Hematopoietic multipotent progenitor cell treated with erythropoietin and hydrocortisone succinate and interleukin-3 and kit ligand, for 4 days (in vitro differentiated cells): Measurements from ENCODE around the gene ZSCAN16.

Source experiments
- DNase-seq: peaks from one replicate; pipeline ENCODE4 v3.0.0-alpha.2; 2015

ZSCAN16 gene

GRCh38 chr6:28134716-28135115 lies 10.3 kb downstream of the ZSCAN16 start:
- DNase-seq: peak; percentile 42

GRCh38 chr6:28135393-28135792 lies 11.0 kb downstream of the ZSCAN16 start:
- DNase-seq: peak; percentile 40

GRCh38 chr6:28136585-28137504 lies 12.4 kb downstream of the ZSCAN16 start:
- DNase-seq: peak; percentile 98

GRCh38 chr6:28137505-28137981 lies 13.1 kb downstream of the ZSCAN16 start:
- peak; percentile 81 for DNase-seq

DNA sequence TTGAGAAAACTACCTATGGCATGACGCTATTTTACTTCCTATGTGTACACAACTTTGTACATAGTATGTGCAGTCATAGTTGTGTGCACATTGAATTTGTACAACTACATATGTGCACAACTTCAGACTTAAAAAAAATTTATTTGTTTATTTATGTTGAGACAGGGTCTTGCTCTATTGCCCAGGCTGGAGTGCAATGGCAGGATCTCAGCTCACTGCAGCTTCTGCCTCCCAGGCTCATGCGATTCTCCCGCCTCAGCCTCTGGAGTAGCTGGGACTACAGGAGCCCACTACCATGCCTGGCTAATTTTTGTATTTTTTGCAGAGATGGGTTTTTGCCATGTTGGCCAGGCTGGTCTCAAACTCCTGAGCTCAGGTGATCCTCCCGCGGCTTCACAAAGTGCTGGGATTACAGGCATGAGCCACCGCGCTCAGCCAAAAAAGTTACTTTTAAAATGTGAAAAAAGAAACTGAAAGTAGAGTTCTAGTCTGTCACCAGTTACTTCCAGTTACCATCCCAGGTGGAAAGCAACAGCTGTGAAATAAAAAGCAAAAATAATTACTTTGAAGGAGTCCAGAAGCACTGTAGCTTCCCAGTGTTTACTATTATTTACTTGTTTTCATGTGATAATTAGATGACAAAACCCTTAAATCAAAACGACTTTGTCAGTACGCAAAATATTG lies 15.6 kb downstream of the ZSCAN16 start:
- no peak for DNase-seq

DNA sequence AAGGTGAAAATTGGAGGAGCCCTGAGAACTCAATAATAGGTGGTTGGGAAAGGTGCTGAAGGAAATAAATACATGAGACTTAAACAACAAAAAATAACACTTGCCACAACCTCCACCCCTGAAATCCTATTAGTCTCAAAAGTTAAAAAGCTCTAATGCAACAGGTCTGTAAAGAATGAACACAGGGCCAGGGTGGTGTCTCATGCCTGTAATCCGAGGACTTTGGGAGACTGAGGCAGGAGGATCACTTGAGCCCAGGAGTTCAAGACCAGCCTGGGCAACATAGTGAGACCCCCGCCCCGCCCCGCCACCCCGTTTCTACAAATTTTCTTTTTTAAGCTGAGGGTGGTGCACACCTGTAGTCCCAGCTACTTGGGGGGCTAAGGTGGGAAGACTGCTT lies 16.2 kb downstream of the ZSCAN16 start:
- no peak for DNase-seq

- DNase-seq: peak; percentile 96
These were observed 17.3 kb downstream of the ZSCAN16 start, which contains the start of gene ZKSCAN8 for GRCh38 chr6:28141500-28142329. Gene ZKSCAN8 (plus strand): TSS chr6:28141883. CDS start chr6:28148408, 6,525 bp downstream.

GRCh38 chr6:28142446-28142845 lies 18.0 kb downstream of the ZSCAN16 start:
- DNase-seq: peak; percentile 35

DNA sequence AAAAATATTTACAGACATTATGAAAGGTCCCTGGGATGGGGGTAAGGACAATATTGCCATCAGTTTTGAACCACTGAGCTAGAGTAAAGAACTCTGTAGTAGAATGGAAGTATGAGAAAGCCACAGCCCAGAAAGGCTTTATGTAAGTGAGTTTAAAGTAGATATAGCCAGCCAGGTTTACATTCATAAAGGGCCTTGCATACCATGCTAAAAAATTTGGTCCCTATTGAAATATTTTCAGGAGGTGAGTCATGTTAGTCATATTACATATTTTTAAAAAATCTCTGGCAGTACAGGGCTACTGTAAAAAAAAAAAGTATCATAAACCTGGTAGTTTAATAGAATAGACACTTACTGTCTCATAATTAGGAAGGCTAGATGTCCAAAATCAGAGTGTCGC lies 20.8 kb downstream of the ZSCAN16 start:
- DNase-seq: no peak

DNA sequence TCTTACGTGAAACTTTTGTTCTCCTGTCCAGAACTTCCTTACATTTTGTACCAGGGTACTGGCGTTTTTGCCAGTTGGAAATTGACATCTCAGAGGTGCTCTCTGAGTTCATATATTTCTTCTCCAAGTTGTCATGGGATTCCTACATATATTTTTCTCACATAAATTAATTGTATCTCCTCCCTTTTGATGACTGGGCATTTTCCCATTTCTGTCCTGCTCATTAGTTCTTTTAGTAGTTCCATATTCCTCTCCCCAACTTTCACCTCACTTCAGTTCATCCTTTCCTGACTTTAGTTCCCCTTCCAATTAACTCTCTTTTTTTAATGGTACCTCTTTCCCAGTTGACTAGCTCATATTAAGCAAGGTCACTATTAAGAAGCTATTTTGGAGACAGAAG lies 28.1 kb downstream of the ZSCAN16 start:
- no peak for DNase-seq

DNA sequence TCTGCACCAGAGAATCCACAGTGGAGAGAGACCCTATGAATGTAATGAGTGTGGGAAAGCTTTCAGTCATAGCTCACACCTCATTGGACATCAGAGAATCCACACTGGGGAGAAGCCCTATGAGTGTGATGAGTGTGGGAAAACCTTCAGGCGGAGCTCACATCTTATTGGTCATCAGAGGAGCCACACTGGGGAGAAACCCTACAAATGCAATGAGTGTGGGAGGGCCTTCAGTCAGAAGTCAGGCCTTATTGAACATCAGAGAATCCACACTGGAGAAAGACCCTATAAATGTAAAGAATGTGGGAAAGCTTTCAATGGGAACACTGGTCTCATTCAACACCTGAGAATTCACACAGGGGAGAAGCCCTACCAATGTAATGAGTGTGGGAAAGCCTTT lies 29.1 kb downstream of the ZSCAN16 start:
- DNase-seq: no peak

DNA sequence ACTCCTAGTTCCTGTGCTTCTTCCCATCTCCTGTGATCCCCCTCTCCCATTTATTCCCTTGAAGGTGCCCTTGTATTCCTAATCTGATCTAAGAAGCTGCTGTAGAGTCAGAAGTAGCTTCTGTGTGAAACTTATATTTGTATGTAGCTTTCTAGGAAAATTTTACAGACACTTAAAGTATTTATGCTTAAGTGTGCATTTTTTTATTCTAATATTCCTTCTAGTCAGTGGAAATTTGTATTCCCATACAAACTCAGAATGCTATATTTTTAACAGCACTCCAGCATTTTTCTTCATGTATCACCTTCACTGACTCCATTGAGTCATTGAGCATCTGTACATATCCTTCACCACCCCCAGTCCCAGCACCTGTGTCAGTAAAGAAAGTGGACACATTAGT lies 29.9 kb downstream of the ZSCAN16 start:
- no peak for DNase-seq

DNA sequence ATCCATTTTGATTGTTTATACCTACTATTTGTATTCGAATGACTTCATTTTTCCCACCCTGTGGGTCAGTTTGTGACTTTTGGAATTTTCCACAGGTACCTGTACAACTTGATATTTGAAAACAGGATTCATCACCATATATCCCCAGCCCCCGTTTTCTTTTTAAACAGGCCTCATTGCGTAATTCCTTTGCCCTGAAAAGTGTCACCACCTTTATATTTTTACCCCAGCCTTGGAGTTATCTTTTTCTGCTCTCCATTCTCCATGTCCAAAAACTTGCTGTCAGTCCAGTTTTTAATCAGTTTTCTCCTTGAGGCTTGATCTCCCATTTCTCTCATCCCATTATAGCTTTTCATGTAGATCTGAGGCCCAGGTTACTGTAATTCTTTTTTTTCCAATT lies 33.9 kb downstream of the ZSCAN16 start:
- no peak for DNase-seq

GRCh38 chr6:28159029-28159607 lies 34.7 kb downstream of the ZSCAN16 start:
- no peak for DNase-seq

GRCh38 chr6:28160233-28160632 lies 35.8 kb downstream of the ZSCAN16 start:
- DNase-seq: no peak

GRCh38 chr6:28161410-28162079 lies 37.1 kb downstream of the ZSCAN16 start:
- DNase-seq: peak; percentile 91

DNA sequence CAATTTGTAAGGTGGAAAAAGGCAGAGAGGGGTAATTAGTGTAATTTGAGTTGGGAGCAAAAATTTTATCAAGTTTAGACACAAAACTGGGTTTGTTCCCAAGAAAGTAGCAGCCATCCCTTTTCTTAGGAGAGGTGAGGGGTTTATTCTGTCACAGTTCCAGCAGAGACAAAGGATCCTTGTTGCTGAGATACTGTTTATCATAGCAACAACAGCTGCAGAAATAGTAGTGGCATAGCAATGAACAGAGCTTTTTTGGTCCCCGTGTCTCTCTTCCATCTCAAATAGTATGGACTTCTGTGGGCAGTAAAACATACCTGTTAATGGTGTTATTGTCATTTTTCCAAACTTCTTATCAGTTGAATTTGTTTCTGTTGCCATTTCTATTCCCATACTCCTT lies 41.2 kb downstream of the ZSCAN16 start:
- no peak for DNase-seq

GRCh38 chr6:28167068-28167467 lies 42.7 kb downstream of the ZSCAN16 start:
- no peak for DNase-seq

DNA sequence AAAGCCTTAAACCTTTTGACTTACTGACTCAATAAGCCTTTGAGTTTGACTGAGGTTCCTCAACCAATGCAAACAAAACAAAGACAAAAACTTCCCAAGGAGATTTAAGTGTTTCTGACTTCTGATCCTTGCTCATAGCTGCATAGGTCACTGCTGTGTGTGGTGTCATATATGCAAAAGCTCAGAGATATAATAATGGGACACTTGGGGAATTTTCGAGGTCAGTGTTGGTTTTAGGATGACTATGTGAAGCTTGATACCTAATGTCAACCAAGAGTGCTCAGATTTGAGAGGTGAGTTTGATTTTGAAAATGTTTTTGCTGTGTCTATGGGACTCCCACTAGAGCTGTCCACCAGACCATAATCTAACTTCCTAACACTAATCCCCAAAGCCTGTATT lies 43.5 kb downstream of the ZSCAN16 start:
- DNase-seq: no peak

- DNase-seq: no peak
These were observed 46.9 kb downstream of the ZSCAN16 start for GRCh38 chr6:28171271-28171670.

DNA sequence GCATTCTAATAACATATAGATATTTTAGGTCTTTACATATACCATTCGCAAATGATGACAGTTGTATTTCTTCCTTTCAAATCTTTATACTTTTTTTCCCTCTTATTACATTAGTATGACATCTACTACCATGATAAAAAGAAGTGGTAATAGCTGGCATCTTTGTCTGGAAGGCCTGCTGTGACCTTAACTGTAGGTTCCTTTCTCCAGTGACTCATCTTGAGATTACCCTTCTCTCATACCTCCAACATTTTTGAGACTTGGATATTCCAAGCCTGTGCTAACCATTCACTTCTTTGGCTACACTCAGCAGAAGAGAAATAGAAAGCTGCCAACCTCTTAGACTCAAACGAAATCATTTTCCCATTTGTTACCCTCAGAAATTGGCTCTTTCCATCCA lies 47.6 kb downstream of the ZSCAN16 start:
- DNase-seq: no peak

GRCh38 chr6:28176373-28176772 lies 52.0 kb downstream of the ZSCAN16 start:
- no peak for DNase-seq
